Loucy (cell line): ENCODE results near the gene CDHR2.

Experiments used
- H2AFZ ChIP-seq: fragments of 200-600 bp; sonication (generic); 2 replicates; pipeline ENCODE4 v1.6.0; 2016; ENCODE audit warnings: antibody characterized with exemption, mild to moderate bottlenecking, low read length, moderate library complexity
- H3F3A ChIP-seq: fragments of 200-600 bp; 2 replicates; pipeline ENCODE4 v1.6.0; 2016; ENCODE audit warnings: antibody characterized with exemption, low read depth, mild to moderate bottlenecking
- H3K27me3 ChIP-seq: fragments of 200-600 bp; sonication (generic); 2 replicates; pipeline ENCODE4 v1.6.1; 2014; ENCODE audit warnings: low read length, mild to moderate bottlenecking; ENCODE audit not compliant: insufficient read depth, poor library complexity, severe bottlenecking
- H3K36me3 ChIP-seq: fragments of 200-600 bp; sonication (generic); 2 replicates; pipeline ENCODE4 v1.6.1; 2016; ENCODE audit warnings: low read length; ENCODE audit not compliant: insufficient read depth
- H3K4me1 ChIP-seq: fragments of 200-600 bp; sonication (generic); 2 replicates; pipeline ENCODE4 v1.5.1; 2014; ENCODE audit warnings: low read length, mild to moderate bottlenecking; ENCODE audit not compliant: insufficient read depth, poor library complexity, severe bottlenecking
- H3K4me2 ChIP-seq: fragments of 200-600 bp; sonication (generic); 2 replicates; pipeline ENCODE4 v1.6.0; 2014; ENCODE audit warnings: antibody characterized with exemption, low read length, low read depth, mild to moderate bottlenecking; ENCODE audit not compliant: poor library complexity, severe bottlenecking
- H3K4me3 ChIP-seq: fragments of 200-600 bp; sonication (generic); 2 replicates; pipeline ENCODE4 v1.5.1; 2014; ENCODE audit warnings: low read length, mild to moderate bottlenecking, mixed read lengths; ENCODE audit not compliant: poor library complexity, severe bottlenecking
- H3K79me2 ChIP-seq: fragments of 200-600 bp; sonication (generic); 2 replicates; pipeline ENCODE4 v1.6.1; 2014; ENCODE audit warnings: low read length; ENCODE audit not compliant: insufficient read depth
- H3K9ac ChIP-seq: fragments of 200-600 bp; sonication (generic); 2 replicates; pipeline ENCODE4 v1.6.0; 2014; ENCODE audit warnings: mild to moderate bottlenecking, low read depth, low read length, moderate library complexity; ENCODE audit not compliant: poor library complexity, severe bottlenecking
- H3K9me2 ChIP-seq: fragments of 200-600 bp; sonication (generic); replicated peaks from 2 replicates; pipeline ENCODE4 v1.6.1; 2016; ENCODE audit warnings: low read depth, low read length, mixed read lengths
- H3K9me3 ChIP-seq: fragments of 200-600 bp; sonication (generic); 2 replicates; pipeline ENCODE4 v1.6.1; 2014; ENCODE audit warnings: mild to moderate bottlenecking, antibody characterized with exemption, low read length, low read depth; ENCODE audit not compliant: insufficient read depth
- H4K20me1 ChIP-seq: fragments of 200-600 bp; sonication (generic); 2 replicates; pipeline ENCODE4 v1.6.0; 2014; ENCODE audit warnings: antibody characterized with exemption, low read length, mild to moderate bottlenecking; ENCODE audit not compliant: insufficient read depth, poor library complexity, severe bottlenecking
- CTCF ChIP-seq: fragments of 200-600 bp; sonication (generic); conservative IDR thresholded peaks from 2 replicates; pipeline ENCODE4 v1.5.1; 2014; ENCODE audit warnings: mild to moderate bottlenecking, antibody characterized with exemption, low read length
- EZH2phosphoT487 ChIP-seq: fragments of 200-600 bp; IDR thresholded peaks from 2 replicates; pipeline ENCODE4 v1.6.1; 2018; ENCODE audit warnings: antibody characterized with exemption, mild to moderate bottlenecking, moderate library complexity, borderline replicate concordance

Gene CDHR2

GRCh38 chr5:176570044-176570443, 20.9 kb downstream of the CDHR2 start:
- Histone ChIP-seq H3K4me3 (no peak overlapping the region), H3K4me1 (no peaks in the 10 kb centered on the region), H3K36me3 (no peaks in the 10 kb centered on the region), H3K4me2 (no peak overlapping the region), H2AFZ (no peak overlapping the region), H3K79me2 (no peaks in the 10 kb centered on the region), H3K27me3 (no peaks in the 10 kb centered on the region), H3F3A (no peaks in the 10 kb centered on the region), H3K9ac (no peak overlapping the region), H3K9me2 (no peaks in the 10 kb centered on the region), H3K9me3 (no peaks in the 10 kb centered on the region), H4K20me1 (no peaks in the 10 kb centered on the region)
- TF ChIP-seq EZH2phosphoT487, result no peak
- TF ChIP-seq CTCF, result no peak

DNA sequence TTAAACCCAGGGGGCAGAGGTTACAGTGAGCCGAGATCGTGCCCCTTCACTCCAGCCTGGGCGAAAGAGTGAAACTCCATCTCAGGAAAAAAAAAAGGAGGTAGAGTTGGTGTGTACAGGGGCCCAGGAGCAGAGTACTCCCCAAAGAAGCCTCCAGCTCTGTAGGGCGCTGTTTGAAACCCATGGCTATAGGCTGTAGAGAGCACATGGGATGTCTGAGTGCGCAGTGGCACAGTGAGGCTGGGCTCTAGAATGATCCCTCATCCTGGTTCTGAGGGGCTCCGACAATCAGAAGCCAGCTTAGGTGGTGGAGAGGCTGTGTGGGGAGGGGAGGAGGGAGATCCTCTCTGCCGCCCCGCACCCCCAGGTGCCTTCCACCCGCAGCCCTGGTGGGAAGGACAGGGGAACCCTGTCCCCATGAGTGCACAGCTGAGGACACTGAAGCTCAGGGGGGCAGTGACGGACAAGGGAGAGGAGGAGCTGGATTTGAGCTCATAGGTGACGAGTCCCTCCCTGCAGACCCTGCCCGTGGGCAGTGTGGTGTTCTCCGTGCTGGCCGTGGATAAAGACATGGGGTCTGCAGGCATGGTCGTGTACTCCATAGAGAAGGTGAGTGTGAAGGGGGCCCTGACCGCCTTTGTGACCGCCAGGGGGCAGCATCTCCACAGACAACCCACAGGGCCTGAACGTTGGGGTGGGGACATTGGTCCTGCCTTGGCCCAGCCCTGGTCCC, 24.6 kb downstream of the CDHR2 start:
- Histone ChIP-seq H3K27me3 (no peaks in the 10 kb centered on the region), H3K36me3 (no peaks in the 10 kb centered on the region), H3K4me1 (no peaks in the 10 kb centered on the region), H3K4me2 (no peak overlapping the region), H3K9me3 (no peaks in the 10 kb centered on the region), H2AFZ (peak overlapping the region; percentile 36; the same call in 1 of the 2 replicates), H3K9ac (no peak overlapping the region), H3K9me2 (no peaks in the 10 kb centered on the region), H3K4me3 (no peak overlapping the region), H3K79me2 (no peaks in the 10 kb centered on the region), H4K20me1 (no peaks in the 10 kb centered on the region), H3F3A (no peaks in the 10 kb centered on the region)
- TF ChIP-seq EZH2phosphoT487 (no peak), CTCF (peak; percentile 63)

DNA sequence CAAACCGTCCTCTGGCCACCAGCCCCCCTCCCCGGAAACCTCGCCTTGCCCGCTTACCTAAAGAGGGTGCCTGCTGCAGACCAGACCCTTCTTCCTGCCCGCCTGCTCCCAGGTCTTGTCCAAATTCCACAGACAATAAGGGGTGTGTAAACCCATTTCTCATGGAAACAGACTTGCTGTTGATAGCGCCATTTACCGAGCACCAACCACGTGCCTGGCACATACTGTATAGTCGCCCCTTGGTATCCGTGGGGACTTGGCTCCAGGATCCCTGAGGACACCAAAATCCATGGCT, 25.1 kb downstream of the CDHR2 start:
- H3K4me3 ChIP-seq, result no peak overlapping the region
- no peaks in the 10 kb centered on the region for H4K20me1 ChIP-seq
- no peaks in the 10 kb centered on the region for H3K9me2 ChIP-seq
- no peaks in the 10 kb centered on the region for H3K9me3 ChIP-seq
- H3K9ac ChIP-seq, result no peak overlapping the region
- no peaks in the 10 kb centered on the region for H3K4me1 ChIP-seq
- peak overlapping the region; percentile 36; the same call in 1 of the 2 replicates for H2AFZ ChIP-seq
- no peaks in the 10 kb centered on the region for H3K79me2 ChIP-seq
- H3K4me2 ChIP-seq, result no peak overlapping the region
- no peaks in the 10 kb centered on the region for H3K27me3 ChIP-seq
- TF ChIP-seq EZH2phosphoT487, result no peak
- no peak for TF ChIP-seq CTCF
- no peaks in the 10 kb centered on the region for H3F3A ChIP-seq
- no peaks in the 10 kb centered on the region for H3K36me3 ChIP-seq
